Omental fat pad (tissue), 4 donors: ENCODE results near the gene WDR45B. TPM values are rescaled to one million over a fixed set of nuclear protein-coding genes. Genes with fewer than 3 reads are reported as not detected.

ENCODE experiments used
- ATAC-seq: fragments of 150-250 bp; one replicate; pipeline ENCODE4 v1.9.1; 2016; ENCODE audit warnings: mild to moderate bottlenecking, moderate library complexity; ENCODE audit not compliant: low FRiP score
- DNase-seq: peaks from one replicate; pipeline ENCODE4 v3.0.0-alpha.2; 2019; ENCODE audit warnings: low spot score
- total RNA-seq, 4 donors: library from RNA; depleted of rRNA; stranded (reverse); fragments of >200 nt; gene quantifications; one replicate each; pipeline ENCODE4 v1.1.0, GENCODE V29; 2016
- TF ChIP-seq, protein P1 (sequence below), 3 donors: fragments of 450-650 bp; IDR thresholded peaks; one replicate each; pipeline ENCODE4 v1.5.1; 2016 to 2017; ENCODE audit warnings: antibody characterized with exemption in 3 of 3, mild to moderate bottlenecking in 3 of 3, moderate library complexity in 2 of 3

The WDR45B gene
- total RNA-seq, 4 donors from 2014 or later: 63.0 to 139 (median 86.0) TPM

GRCh38 chr17:82616021-82616711 is 32.1 kb downstream of the WDR45B start:
- ATAC-seq (no peak), DNase-seq (no peak)
- TF ChIP-seq, protein P1, sequence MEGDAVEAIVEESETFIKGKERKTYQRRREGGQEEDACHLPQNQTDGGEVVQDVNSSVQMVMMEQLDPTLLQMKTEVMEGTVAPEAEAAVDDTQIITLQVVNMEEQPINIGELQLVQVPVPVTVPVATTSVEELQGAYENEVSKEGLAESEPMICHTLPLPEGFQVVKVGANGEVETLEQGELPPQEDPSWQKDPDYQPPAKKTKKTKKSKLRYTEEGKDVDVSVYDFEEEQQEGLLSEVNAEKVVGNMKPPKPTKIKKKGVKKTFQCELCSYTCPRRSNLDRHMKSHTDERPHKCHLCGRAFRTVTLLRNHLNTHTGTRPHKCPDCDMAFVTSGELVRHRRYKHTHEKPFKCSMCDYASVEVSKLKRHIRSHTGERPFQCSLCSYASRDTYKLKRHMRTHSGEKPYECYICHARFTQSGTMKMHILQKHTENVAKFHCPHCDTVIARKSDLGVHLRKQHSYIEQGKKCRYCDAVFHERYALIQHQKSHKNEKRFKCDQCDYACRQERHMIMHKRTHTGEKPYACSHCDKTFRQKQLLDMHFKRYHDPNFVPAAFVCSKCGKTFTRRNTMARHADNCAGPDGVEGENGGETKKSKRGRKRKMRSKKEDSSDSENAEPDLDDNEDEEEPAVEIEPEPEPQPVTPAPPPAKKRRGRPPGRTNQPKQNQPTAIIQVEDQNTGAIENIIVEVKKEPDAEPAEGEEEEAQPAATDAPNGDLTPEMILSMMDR (IDR thresholded peaks at IDR 0.05): no peak

DNA sequence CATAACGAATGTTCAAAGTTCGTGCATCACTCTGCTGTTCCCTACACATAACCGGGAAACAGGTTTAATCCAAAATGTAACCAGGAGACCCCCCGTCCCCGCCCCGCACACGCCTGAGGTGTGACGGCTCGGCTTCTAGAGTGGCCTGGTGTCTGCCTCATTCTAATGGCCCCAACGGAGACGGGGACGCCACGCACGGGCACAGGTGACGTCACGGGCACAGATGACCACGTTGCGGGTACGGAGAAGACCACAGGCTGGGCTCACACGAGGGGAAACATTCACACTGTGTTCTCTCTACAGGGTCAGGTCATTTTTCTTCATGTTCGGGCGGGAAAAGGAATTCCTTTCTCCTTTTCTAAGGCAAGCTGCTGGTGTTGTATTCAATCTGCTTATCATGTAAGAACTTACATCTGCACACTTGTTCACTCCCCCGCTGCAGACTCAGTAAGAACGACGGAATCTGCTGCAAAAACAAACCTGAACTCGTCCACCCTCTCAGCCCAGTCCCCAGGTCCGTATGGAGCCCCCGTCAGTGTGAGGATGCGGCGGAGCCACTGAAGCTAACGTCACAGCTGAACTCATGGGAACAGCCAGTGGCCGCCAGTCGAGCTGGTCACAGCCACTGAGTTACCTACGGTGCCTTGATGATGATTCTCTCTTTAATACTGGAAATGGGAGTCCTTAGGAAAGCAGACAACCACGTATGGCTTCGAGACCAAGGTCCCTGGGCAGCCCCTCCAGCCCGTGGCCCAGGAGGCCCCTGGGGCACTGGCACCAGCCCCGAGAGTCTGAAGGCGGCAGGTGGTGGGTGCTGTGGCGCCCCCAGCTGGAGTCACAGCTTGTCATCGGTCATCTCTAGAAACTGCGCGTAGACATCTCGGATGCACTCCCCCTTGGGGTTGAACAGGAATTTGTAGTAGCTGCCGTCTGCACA is 32.9 kb downstream of the WDR45B start:
- TF ChIP-seq, protein P1 (IDR thresholded peaks at IDR 0.05): no peak
- ATAC-seq (no peak), DNase-seq (no peak)

DNA sequence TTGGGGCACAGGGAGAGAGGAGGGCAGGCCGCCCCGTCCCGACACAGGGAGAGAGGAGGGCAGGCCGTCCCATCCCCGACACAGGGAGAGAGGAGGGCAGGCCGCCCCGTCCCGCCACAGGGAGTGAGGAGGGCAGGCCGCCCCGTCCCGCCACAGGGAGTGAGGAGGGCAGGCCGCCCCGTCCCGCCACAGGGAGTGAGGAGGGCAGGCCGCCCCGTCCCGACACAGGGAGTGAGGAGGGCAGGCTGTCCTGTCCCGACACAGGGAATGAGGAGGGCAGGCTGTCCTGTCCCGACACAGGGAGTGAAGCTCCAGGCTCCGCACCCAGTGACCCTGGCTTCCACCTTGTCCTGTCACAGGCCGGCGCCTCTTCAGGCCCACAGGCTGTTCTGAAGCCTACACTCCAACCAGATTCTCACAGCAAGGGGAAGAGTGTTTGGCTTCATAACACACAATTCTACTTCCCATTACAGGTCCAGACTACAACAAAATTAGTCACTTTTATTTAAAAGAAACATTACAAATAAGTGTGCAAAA is 34.1 kb downstream of the WDR45B start:
- ATAC-seq (no peak), DNase-seq (no peak)
- TF ChIP-seq, protein P1 (IDR thresholded peaks at IDR 0.05): no peak

- TF ChIP-seq, protein P1 (IDR thresholded peaks at IDR 0.05): no peak
- DNase-seq (no peak), ATAC-seq (no peak)
Measured at GRCh38 chr17:82613283-82614094, 34.8 kb downstream of the WDR45B start.

GRCh38 chr17:82611140-82612058 is 36.8 kb downstream of the WDR45B start:
- DNase-seq: no peak
- TF ChIP-seq, protein P1 (IDR thresholded peaks at IDR 0.05): no peak
- ATAC-seq: no peak

- DNase-seq (no peak), ATAC-seq (no peak)
- TF ChIP-seq, protein P1 (IDR thresholded peaks at IDR 0.05): no peak
Measured at GRCh38 chr17:82609655-82610054, 38.6 kb downstream of the WDR45B start.
